Measurements from ENCODE around the gene MAPK8.

- TF ChIP-seq ZNF274 (IDR thresholded peaks at IDR 0.05; ENCODE audit: low read depth, low read length) (no peak), YY1 (IDR thresholded peaks at IDR 0.05; ENCODE audit: insufficient read depth, insufficient read length) (no peak), SUZ12 (IDR thresholded peaks at IDR 0.05; ENCODE audit: extremely low read depth, insufficient read depth, insufficient read length) (no peak)
These were observed 18.1 kb downstream of the MAPK8 start for GRCh38 chr10:48324580-48324979.
